H1 (cell line): ENCODE measurements around the gene MVP. TPM values are rescaled to one million over a fixed set of nuclear protein-coding genes. Genes with fewer than 3 reads are reported as not detected.
A peak's percentile ranks its signal among the peaks of the same experiment; 100 is the strongest.

Source experiments
- CTCF ChIA-PET: fragments of 300-600 bp; sonication (Branson Sonifier 250); formaldehyde crosslinking; loops from one replicate; lab custom pipeline; 2021; ENCODE audit not compliant: partially characterized antibody; lab: Charles Lee
- POLR2A ChIA-PET: fragments of 300-600 bp; sonication (Branson Sonifier 250); formaldehyde crosslinking; loops from one replicate; lab custom pipeline; 2021; ENCODE audit warnings: inconsistent platforms; ENCODE audit not compliant: partially characterized antibody; lab: Charles Lee
- DNase-seq, 2 experiments: peaks; one replicate each; pipeline versions ENCODE4 v3.0.0 to v3.0.0-alpha.2; 2010 to 2022; ENCODE audit warnings: low spot score in 2 of 2, low read depth in 1 of 2, mixed read lengths in 1 of 2
- FAIRE-seq: peaks from 2 replicates; lab custom pipeline; 2011; peaks lifted over from hg19 to GRCh38; lab: Jason Lieb, UNC
- H2AFZ ChIP-seq: 2 replicates; pipeline ENCODE4 v1.8.1; 2012; ENCODE audit warnings: low read length, inconsistent platforms
- H2AK5ac ChIP-seq: 2 replicates; pipeline ENCODE4 v1.6.1; 2013; ENCODE audit warnings: low read depth, low read length
- H2BK120ac ChIP-seq: replicated peaks from 2 replicates; pipeline ENCODE3; 2013; ENCODE audit warnings: low read depth, low read length, inconsistent platforms
- H2BK12ac ChIP-seq: 2 replicates; pipeline ENCODE4 v1.6.1; 2013; ENCODE audit warnings: low read depth, low read length
- H2BK15ac ChIP-seq: 2 replicates; pipeline ENCODE4 v1.6.1; 2013; ENCODE audit warnings: low read length
- H2BK20ac ChIP-seq: 2 replicates; pipeline ENCODE4 v1.6.1; 2013; ENCODE audit warnings: low read length
- H2BK5ac ChIP-seq: 2 replicates; pipeline ENCODE4 v1.6.1; 2013; ENCODE audit warnings: low read depth, low read length
- H3K14ac ChIP-seq: 2 replicates; pipeline ENCODE4 v1.6.1; 2013; ENCODE audit warnings: inconsistent platforms; ENCODE audit not compliant: insufficient read length
- H3K18ac ChIP-seq: 2 replicates; pipeline ENCODE4 v1.6.1; 2013; ENCODE audit warnings: low read length; ENCODE audit errors: extremely low read depth
- H3K23ac ChIP-seq: 2 replicates; pipeline ENCODE4 v1.6.1; 2013; ENCODE audit warnings: inconsistent platforms; ENCODE audit not compliant: insufficient read length
- H3K23me2 ChIP-seq: 2 replicates; pipeline ENCODE4 v1.6.1; 2013; ENCODE audit warnings: low read depth, low read length
- H3K27ac ChIP-seq: 2 replicates; pipeline ENCODE4 v1.6.1; 2011; ENCODE audit warnings: low read depth, low read length, inconsistent platforms
- H3K27me3 ChIP-seq, 4 experiments: replicated peaks in 1 of 4; 1 replicate in 1 of 4; 2 replicates in 3 of 4; pipeline versions ENCODE4 v1.6.1 to v1.8.1; 2011 to 2013; ENCODE audit warnings: low read length in 3 of 4, mild to moderate bottlenecking in 3 of 4, inconsistent platforms in 2 of 4, mixed read lengths in 2 of 4, moderate library complexity in 1 of 4; ENCODE audit not compliant: control insufficient read depth in 3 of 4, insufficient read depth in 3 of 4; ENCODE audit errors: extremely low read depth in 1 of 4
- H3K36me3 ChIP-seq, 4 experiments: 2 replicates each; pipeline versions ENCODE4 v1.6.1 to v1.8.1; 2011 to 2013; ENCODE audit warnings: mild to moderate bottlenecking in 4 of 4, low read length in 3 of 4, moderate library complexity in 2 of 4, control low read depth in 1 of 4, inconsistent platforms in 1 of 4; ENCODE audit not compliant: insufficient read depth in 4 of 4, control insufficient read depth in 2 of 4
- H3K4ac ChIP-seq: replicated peaks from 2 replicates; pipeline ENCODE3; 2013; ENCODE audit warnings: low read length, low read depth, mixed read lengths, inconsistent platforms; ENCODE audit not compliant: insufficient read length
- H3K4me1 ChIP-seq, 4 experiments: replicated peaks in 1 of 4; 1 replicate in 1 of 4; 2 replicates in 3 of 4; pipeline versions ENCODE4 v1.6.1 to v1.8.1; 2011 to 2013; ENCODE audit warnings: low read length in 3 of 4, inconsistent platforms in 2 of 4, mixed read lengths in 1 of 4; ENCODE audit not compliant: insufficient read depth in 4 of 4, control insufficient read depth in 3 of 4
- H3K4me2 ChIP-seq, 2 experiments: 2 replicates each; pipeline versions ENCODE4 v1.6.1 to v1.8.1; 2011 to 2013; ENCODE audit warnings: low read depth in 2 of 2, low read length in 2 of 2, control low read depth in 1 of 2, inconsistent platforms in 1 of 2, mild to moderate bottlenecking in 1 of 2; ENCODE audit not compliant: insufficient read depth in 1 of 2
- H3K4me3 ChIP-seq, 4 experiments: fragments of 200-600, 300-600 bp in 1 of 4; sonication (generic), shearing (Covaris generic), sonication (Bioruptor Twin) in 1 of 4; 2 replicates each; pipeline versions ENCODE4 v1.5.1 to v1.8.1; 2011 to 2016; ENCODE audit warnings: low read length in 4 of 4, low read depth in 3 of 4, control low read depth in 2 of 4, inconsistent platforms in 2 of 4, mild to moderate bottlenecking in 2 of 4, mixed read lengths in 1 of 4, moderate library complexity in 1 of 4; ENCODE audit not compliant: insufficient read depth in 2 of 4; ENCODE audit errors: extremely low read depth in 1 of 4
- H3K56ac ChIP-seq: replicated peaks from 2 replicates; pipeline ENCODE3; 2013; ENCODE audit warnings: low read depth, mild to moderate bottlenecking, mixed read lengths, low read length, inconsistent platforms; ENCODE audit not compliant: insufficient read length
- H3K79me1 ChIP-seq: 2 replicates; pipeline ENCODE4 v1.6.1; 2013; ENCODE audit warnings: low read depth, low read length, control low read depth
- H3K79me2 ChIP-seq, 2 experiments: 2 replicates each; pipeline versions ENCODE4 v1.6.1 to v1.8.1; 2012 to 2013; ENCODE audit warnings: low read length in 2 of 2, mild to moderate bottlenecking in 2 of 2, inconsistent platforms in 1 of 2; ENCODE audit not compliant: insufficient read depth in 2 of 2, control insufficient read depth in 1 of 2
- H3K9ac ChIP-seq, 4 experiments: replicated peaks in 1 of 4; 1 replicate in 1 of 4; 2 replicates in 3 of 4; pipeline versions ENCODE4 v1.6.1 to v1.8.1; 2011 to 2013; ENCODE audit warnings: low read depth in 3 of 4, low read length in 3 of 4, control low read depth in 2 of 4, mild to moderate bottlenecking in 2 of 4, moderate library complexity in 2 of 4, inconsistent platforms in 1 of 4; ENCODE audit errors: extremely low read depth in 1 of 4
- H3K9me3 ChIP-seq, 2 experiments: 2 replicates each; pipeline versions ENCODE4 v1.6.1 to v1.8.1; 2012 to 2013; ENCODE audit warnings: mild to moderate bottlenecking in 2 of 2, moderate library complexity in 2 of 2, control low read depth in 1 of 2, inconsistent platforms in 1 of 2, low read depth in 1 of 2, low read length in 1 of 2, mixed read lengths in 1 of 2; ENCODE audit not compliant: insufficient read depth in 2 of 2
- H4K20me1 ChIP-seq, 2 experiments: replicated peaks in 1 of 2; 2 replicates each; pipeline versions ENCODE3 to v1.8.1; 2011 to 2013; ENCODE audit warnings: inconsistent platforms in 2 of 2, low read length in 2 of 2, mild to moderate bottlenecking in 1 of 2; ENCODE audit not compliant: insufficient read depth in 2 of 2, control insufficient read depth in 1 of 2
- H4K5ac ChIP-seq: 2 replicates; pipeline ENCODE4 v1.6.1; 2013; ENCODE audit warnings: low read length, low read depth, mixed read lengths, inconsistent platforms; ENCODE audit not compliant: insufficient read length
- H4K8ac ChIP-seq: 2 replicates; pipeline ENCODE4 v1.8.0; 2013; ENCODE audit warnings: mild to moderate bottlenecking, moderate library complexity, low read length, inconsistent platforms; ENCODE audit not compliant: insufficient read depth; ENCODE audit errors: extremely low read depth
- H4K91ac ChIP-seq: replicated peaks from 2 replicates; pipeline ENCODE3; 2013; ENCODE audit warnings: low read length, mixed read lengths, inconsistent platforms; ENCODE audit not compliant: insufficient read length
- CTBP2 ChIP-seq: IDR thresholded peaks from 2 replicates; pipeline ENCODE4 v1.7.0; 2011; ENCODE audit warnings: borderline replicate concordance, mild to moderate bottlenecking, moderate library complexity, mixed read lengths, low read length; ENCODE audit not compliant: insufficient read depth, insufficient read length
- EGR1 ChIP-seq: IDR thresholded peaks from 2 replicates; pipeline ENCODE4 v1.6.1; 2011; ENCODE audit warnings: low read depth, low read length, borderline replicate concordance
- PHF8 ChIP-seq: fragments of 200-600 bp; sonication (generic); conservative IDR thresholded peaks from 2 replicates; pipeline ENCODE4 v1.7.1; 2012; ENCODE audit warnings: low read depth, mild to moderate bottlenecking, inconsistent platforms, low read length, moderate library complexity
- RNF2 ChIP-seq: fragments of 200-900, 300-1000 bp; sonication (generic); IDR thresholded peaks from 2 replicates; pipeline ENCODE4 v1.7.1; 2016; ENCODE audit warnings: borderline replicate concordance, low read depth, mild to moderate bottlenecking, antibody characterized with exemption, low read length; ENCODE audit not compliant: poor library complexity, severe bottlenecking; ENCODE audit errors: missing control alignments
- TAF7 ChIP-seq: optimal IDR thresholded peaks from 2 replicates; pipeline ENCODE3; 2011; ENCODE audit warnings: low read depth, mild to moderate bottlenecking, inconsistent platforms, low read length, moderate library complexity, borderline replicate concordance
- TCF12 ChIP-seq: IDR thresholded peaks from 2 replicates; pipeline ENCODE4 v1.6.1; 2011; ENCODE audit warnings: low read depth, mild to moderate bottlenecking, low read length
- ZNF274 ChIP-seq: IDR thresholded peaks from 2 replicates; pipeline ENCODE4 v1.7.0; 2012; ENCODE audit warnings: low read length, borderline replicate concordance; ENCODE audit errors: extremely low read depth
- WGBS, 2 experiments: shearing (Covaris generic) in 1 of 2; methylation state at CpG; one replicate each; pipeline versions ENCODE4 v1.1.6 to v1.1.7; 2013 to 2015; ENCODE audit warnings: low lambda C conversion rate in 2 of 2, mixed read lengths in 2 of 2, inconsistent platforms in 1 of 2, low coverage in 1 of 2, missing lambda C conversion rate in 1 of 2; ENCODE audit not compliant: insufficient replicate concordance in 2 of 2, insufficient coverage in 1 of 2, insufficient read length in 1 of 2; ENCODE audit errors: extremely low coverage in 1 of 2, missing lambda C conversion rate in 1 of 2; 5-methylcytosine and 5-hydroxymethylcytosine counted together
- polyA plus RNA-seq, 7 experiments: library from polyadenylated mRNA; depleted of rRNA in 3 of 7; stranded (reverse) in 5 of 7; unstranded in 2 of 7; fragments of >200 nt in 5 of 7; fragments of 200-250 nt in 2 of 7; gene quantifications; 1 replicate in 5 of 7; 2 replicates in 1 of 7; 4 replicates in 1 of 7; pipeline versions ENCODE4 v1.2.1 to v1.2.3, GENCODE V29; 2011 to 2013; ENCODE audit warnings: missing spikeins in 2 of 7, mixed read lengths in 2 of 7
- total RNA-seq: library from RNA; stranded (reverse); fragmentation: NEBNext Ultra II Directional; extraction: Animal tissue kit (Norgen Biotek cat#: 25700); gene quantifications from 2 replicates; pipeline ENCODE4 v1.2.1, GENCODE V29; 2021
- TF ChIP-seq, protein P1 (sequence below): IDR thresholded peaks from 2 replicates; pipeline ENCODE4 v1.6.1; 2012; ENCODE audit warnings: low read length, inconsistent platforms

The MVP gene
- total and polyA plus RNA-seq, 2 of the 8 experiments (the other 6 are each of a cell fraction or from before 2014, with no cell fraction given): 1.9 TPM

DNA sequence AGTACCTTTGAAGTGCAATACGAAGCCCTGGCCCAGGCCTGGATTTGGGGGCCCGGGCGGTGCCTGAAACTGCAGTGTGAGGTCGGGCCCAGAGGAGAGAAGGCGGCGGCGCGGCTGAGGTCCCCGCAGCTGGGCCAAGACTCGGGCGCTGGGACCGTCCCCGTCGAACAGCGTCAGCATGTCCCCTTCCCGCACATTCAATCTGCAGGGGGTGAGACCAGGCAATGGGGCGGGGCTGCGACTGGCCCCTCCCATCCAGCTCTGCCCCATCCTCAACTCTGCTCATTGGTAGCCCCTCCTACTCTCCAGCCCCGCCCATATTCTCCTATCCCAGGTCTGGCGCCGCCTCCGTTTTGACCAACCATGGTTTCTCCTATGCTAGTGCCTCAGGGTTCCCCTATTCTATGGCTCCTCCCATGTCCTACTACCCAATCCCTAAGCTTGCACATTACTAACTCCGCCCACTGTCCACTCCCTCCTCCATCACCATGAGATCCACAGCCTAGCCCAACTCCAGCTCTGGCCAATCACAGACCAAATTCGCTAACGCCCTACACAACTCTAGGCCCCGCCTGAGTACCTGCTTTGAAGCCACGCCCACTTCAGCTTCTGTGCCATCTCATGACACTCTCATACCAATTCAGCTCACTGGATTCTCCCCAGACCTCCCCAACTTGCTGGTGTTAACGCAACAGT is 57.2 kb downstream of the MVP start:
- H3K27ac ChIP-seq: peak overlapping the region; percentile 42; the same call in 1 of the 2 replicates
- TF ChIP-seq PHF8: no peak
- no peak for TF ChIP-seq ZNF274
- TF ChIP-seq TCF12: no peak
- TF ChIP-seq, protein P1, sequence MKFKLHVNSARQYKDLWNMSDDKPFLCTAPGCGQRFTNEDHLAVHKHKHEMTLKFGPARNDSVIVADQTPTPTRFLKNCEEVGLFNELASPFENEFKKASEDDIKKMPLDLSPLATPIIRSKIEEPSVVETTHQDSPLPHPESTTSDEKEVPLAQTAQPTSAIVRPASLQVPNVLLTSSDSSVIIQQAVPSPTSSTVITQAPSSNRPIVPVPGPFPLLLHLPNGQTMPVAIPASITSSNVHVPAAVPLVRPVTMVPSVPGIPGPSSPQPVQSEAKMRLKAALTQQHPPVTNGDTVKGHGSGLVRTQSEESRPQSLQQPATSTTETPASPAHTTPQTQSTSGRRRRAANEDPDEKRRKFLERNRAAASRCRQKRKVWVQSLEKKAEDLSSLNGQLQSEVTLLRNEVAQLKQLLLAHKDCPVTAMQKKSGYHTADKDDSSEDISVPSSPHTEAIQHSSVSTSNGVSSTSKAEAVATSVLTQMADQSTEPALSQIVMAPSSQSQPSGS: no peak
- no peak for TF ChIP-seq EGR1
- no peak for TF ChIP-seq CTBP2
- TF ChIP-seq RNF2: no peak
- no peak for TF ChIP-seq TAF7

More for the DNA sequence above, 57.2 kb downstream of the MVP start:
- H4K8ac ChIP-seq: no peak overlapping the region; the same call in 1 of the 2 replicates
- no peak overlapping the region for H3K23ac ChIP-seq
- no peak overlapping the region for H3K4ac ChIP-seq
- no peaks in the 10 kb centered on the region; a peak in 1 of 4 replicates for H3K79me2 ChIP-seq
- peaks cover 0 to 11% (median 7%) of the 10 kb centered on the region in 4 experiments; a peak in 5 of 7 replicates for H3K4me1 ChIP-seq
- H3K4me3 ChIP-seq: peak overlapping the region; percentile 41 to 64 (median 52)
- no peak overlapping the region for H3K14ac ChIP-seq
- H2BK120ac ChIP-seq: no peak overlapping the region
- H2BK15ac ChIP-seq: no peak overlapping the region
- H2BK5ac ChIP-seq: peak overlapping the region; percentile 45; the same call in 1 of the 2 replicates
- H4K91ac ChIP-seq: no peak overlapping the region
- H3K9ac ChIP-seq: peak overlapping the region in 1 of 4 experiments; percentile 38; a peak in 3 of 7 replicates
- WGBS, 2 experiments: 5% methylated on average over 27 of the region's 28 CpGs; no CpG with 5 or more reads in 1 of the 2 experiments
- peak overlapping the region; percentile 69 to 91 for H3K4me2 ChIP-seq
- no peaks in the 10 kb centered on the region for H3K9me3 ChIP-seq
- no peak overlapping the region for H3K56ac ChIP-seq
- CTCF ChIA-PET: interaction anchor here (0.6 to 1.7 kb wide), 11 partner anchors 9 to 235 kb away, joined by 3 to 8 read pairs (median 4); partner anchors contain the start of genes ASPHD1, PAGR1 and TMEM219
- H2BK20ac ChIP-seq: no peak overlapping the region
- peaks cover 7% of the 10 kb centered on the region; the same call in 1 of the 2 replicates for H3K23me2 ChIP-seq
- H3K27me3 ChIP-seq: no peaks in the 10 kb centered on the region
- H3K36me3 ChIP-seq: peaks cover 0 to 5% (median under 1%) of the 10 kb centered on the region in 4 experiments; a peak in 3 of 8 replicates
- no peak overlapping the region for H4K5ac ChIP-seq
- H2AFZ ChIP-seq: peak overlapping the region; percentile 37; the same call in 1 of the 2 replicates
- H4K20me1 ChIP-seq: peaks cover 1 to 2% of the 10 kb centered on the region in 2 experiments
- DNase-seq (peak; percentile 99), FAIRE-seq (peak; percentile 100)
- H3K18ac ChIP-seq: no peak overlapping the region
- 0 out of 2 replicates have a peak overlapping the region, but pooled peaks have one; percentile 52 for H2BK12ac ChIP-seq
- POLR2A ChIA-PET: interaction anchor here (0.7 to 2.2 kb wide), 11 partner anchors 8 to 168 kb away, joined by 3 to 15 read pairs (median 4); partner anchors contain the start of genes ASPHD1 and SEZ6L2
- no peaks in the 10 kb centered on the region for H3K79me1 ChIP-seq
- H2AK5ac ChIP-seq: peak overlapping the region; percentile 4; the same call in 1 of the 2 replicates
